ENCODE results near the gene TDRD10. TPM values are rescaled to one million over a fixed set of nuclear protein-coding genes. Genes with fewer than 3 reads are reported as not detected.
A peak's percentile ranks its signal among the peaks of the same experiment; 100 is the strongest.
"Not testable (repeated sequence)": the region's sequence is repeated elsewhere in the genome, so short reads cannot be mapped to it uniquely, and the experiment has no call there.

Gene TDRD10
- total RNA-seq, 3 donors from 2014 or later, result 0.65 to 2.0 (median 0.72) TPM

- ATAC-seq, result no peak
- Histone ChIP-seq H3K36me3 (ENCODE audit: low read depth) (no peaks in the 10 kb centered on the region), H3K9me3 (no peaks in the 10 kb centered on the region), H3K4me1 (ENCODE audit: low read depth) (peaks cover 9% of the 10 kb centered on the region), H3K4me3 (no peak overlapping the region)
- no peak for TF ChIP-seq CTCF (IDR thresholded peaks at IDR 0.05)
- intact Hi-C loops (cut with DNase I, micrococcal nuclease), result loop anchor here (10.0 kb wide), 2 partner anchors 64 to 394 kb away; partner anchors contain the start of gene KCNN3 (in 1 of the 2)
- no peak for DNase-seq
Measured at GRCh38 chr1:154481053-154481452, 21.0 kb upstream of the TDRD10 start.

- H3K4me3 ChIP-seq, result no peak overlapping the region
- ATAC-seq, result peak; percentile 59
- no peaks in the 10 kb centered on the region for H3K9me3 ChIP-seq
- intact Hi-C loops (cut with DNase I, micrococcal nuclease), result loop anchor here (10.0 kb wide), 2 partner anchors 61 to 391 kb away; partner anchors contain the start of gene KCNN3 (in 1 of the 2)
- H3K4me1 ChIP-seq (ENCODE audit: low read depth), result peaks cover 6% of the 10 kb centered on the region
- no peak for DNase-seq
- no peak for TF ChIP-seq CTCF (IDR thresholded peaks at IDR 0.05)
- H3K36me3 ChIP-seq (ENCODE audit: low read depth), result no peaks in the 10 kb centered on the region
Measured at GRCh38 chr1:154483941-154484803, 17.8 kb upstream of the TDRD10 start.

- intact Hi-C loops (cut with DNase I, micrococcal nuclease), result loop anchor here (10.0 kb wide), 2 partner anchors 60 to 390 kb away; partner anchors contain the start of gene KCNN3 (in 1 of the 2)
- H3K9me3 ChIP-seq, result no peaks in the 10 kb centered on the region
- H3K4me1 ChIP-seq (ENCODE audit: low read depth), result no peaks in the 10 kb centered on the region
- DNase-seq, result no peak
- no peak for ATAC-seq
- H3K36me3 ChIP-seq (ENCODE audit: low read depth), result no peaks in the 10 kb centered on the region
- no peak for TF ChIP-seq CTCF (IDR thresholded peaks at IDR 0.05)
- no peak overlapping the region for H3K4me3 ChIP-seq
Measured at GRCh38 chr1:154485106-154485505, 16.9 kb upstream of the TDRD10 start.

GRCh38 chr1:154485910-154486496 is 16.0 kb upstream of the TDRD10 start:
- no peaks in the 10 kb centered on the region for H3K4me1 ChIP-seq (ENCODE audit: low read depth)
- DNase-seq, result no peak
- H3K4me3 ChIP-seq, result no peak overlapping the region
- no peaks in the 10 kb centered on the region for H3K9me3 ChIP-seq
- ATAC-seq, result no peak
- intact Hi-C loops (cut with DNase I, micrococcal nuclease), result loop anchor here (10.0 kb wide), 2 partner anchors 59 to 389 kb away; partner anchors contain the start of gene KCNN3 (in 1 of the 2)
- TF ChIP-seq CTCF (IDR thresholded peaks at IDR 0.05), result no peak
- no peaks in the 10 kb centered on the region for H3K36me3 ChIP-seq (ENCODE audit: low read depth)

- DNase-seq; H3K9me3 ChIP-seq; H3K36me3 ChIP-seq (ENCODE audit: low read depth); H3K4me1 ChIP-seq (ENCODE audit: low read depth); H3K4me3 ChIP-seq; ATAC-seq: not testable (repeated sequence)
- intact Hi-C loops (cut with DNase I, micrococcal nuclease), result loop anchor here (10.0 kb wide), 2 partner anchors 58 to 388 kb away; partner anchors contain the start of gene KCNN3 (in 1 of the 2)
Measured at GRCh38 chr1:154486756-154487155, 15.3 kb upstream of the TDRD10 start.

GRCh38 chr1:154488922-154489321 is 13.1 kb upstream of the TDRD10 start:
- ATAC-seq, result no peak
- no peak for TF ChIP-seq CTCF (IDR thresholded peaks at IDR 0.05)
- H3K9me3 ChIP-seq, result no peaks in the 10 kb centered on the region
- no peaks in the 10 kb centered on the region for H3K4me1 ChIP-seq (ENCODE audit: low read depth)
- intact Hi-C loops (cut with DNase I, micrococcal nuclease), result loop anchor here (10.0 kb wide), 2 partner anchors 56 to 386 kb away; partner anchors contain the start of gene KCNN3 (in 1 of the 2)
- H3K36me3 ChIP-seq (ENCODE audit: low read depth), result no peaks in the 10 kb centered on the region
- no peak for DNase-seq
- no peak overlapping the region for H3K4me3 ChIP-seq

Measured in mucosa of descending colon (tissue), 3 donors.